ENCODE data around the gene ANKRD2. TPM values are rescaled to one million over a fixed set of nuclear protein-coding genes. Genes with fewer than 3 reads are reported as not detected.

The ANKRD2 gene
- total RNA-seq, 4 donors from 2014 or later, result 2.7 TPM; not detected in 3

DNA sequence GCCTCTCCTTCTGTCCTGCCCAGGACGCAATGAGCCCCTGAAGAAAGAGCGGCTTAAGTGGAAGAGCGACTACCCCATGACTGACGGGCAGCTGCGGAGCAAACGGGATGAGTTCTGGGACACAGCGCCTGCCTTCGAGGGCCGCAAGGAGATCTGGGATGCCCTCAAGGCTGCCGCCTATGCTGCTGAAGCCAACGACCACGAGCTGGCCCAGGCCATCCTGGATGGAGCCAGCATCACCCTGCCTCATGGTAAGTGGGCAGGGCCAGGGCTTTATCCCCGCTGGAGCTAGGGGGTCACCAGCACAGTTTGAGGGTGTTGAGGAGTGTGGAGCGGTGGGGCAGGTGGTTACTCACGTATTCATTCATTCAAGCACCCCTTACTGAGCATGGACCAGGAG, 4.7 kb upstream of the ANKRD2 start:
- TF ChIP-seq, protein P1, sequence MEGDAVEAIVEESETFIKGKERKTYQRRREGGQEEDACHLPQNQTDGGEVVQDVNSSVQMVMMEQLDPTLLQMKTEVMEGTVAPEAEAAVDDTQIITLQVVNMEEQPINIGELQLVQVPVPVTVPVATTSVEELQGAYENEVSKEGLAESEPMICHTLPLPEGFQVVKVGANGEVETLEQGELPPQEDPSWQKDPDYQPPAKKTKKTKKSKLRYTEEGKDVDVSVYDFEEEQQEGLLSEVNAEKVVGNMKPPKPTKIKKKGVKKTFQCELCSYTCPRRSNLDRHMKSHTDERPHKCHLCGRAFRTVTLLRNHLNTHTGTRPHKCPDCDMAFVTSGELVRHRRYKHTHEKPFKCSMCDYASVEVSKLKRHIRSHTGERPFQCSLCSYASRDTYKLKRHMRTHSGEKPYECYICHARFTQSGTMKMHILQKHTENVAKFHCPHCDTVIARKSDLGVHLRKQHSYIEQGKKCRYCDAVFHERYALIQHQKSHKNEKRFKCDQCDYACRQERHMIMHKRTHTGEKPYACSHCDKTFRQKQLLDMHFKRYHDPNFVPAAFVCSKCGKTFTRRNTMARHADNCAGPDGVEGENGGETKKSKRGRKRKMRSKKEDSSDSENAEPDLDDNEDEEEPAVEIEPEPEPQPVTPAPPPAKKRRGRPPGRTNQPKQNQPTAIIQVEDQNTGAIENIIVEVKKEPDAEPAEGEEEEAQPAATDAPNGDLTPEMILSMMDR (IDR thresholded peaks at IDR 0.05), result no peak
- no peak for DNase-seq (ENCODE audit: low spot score)

DNA sequence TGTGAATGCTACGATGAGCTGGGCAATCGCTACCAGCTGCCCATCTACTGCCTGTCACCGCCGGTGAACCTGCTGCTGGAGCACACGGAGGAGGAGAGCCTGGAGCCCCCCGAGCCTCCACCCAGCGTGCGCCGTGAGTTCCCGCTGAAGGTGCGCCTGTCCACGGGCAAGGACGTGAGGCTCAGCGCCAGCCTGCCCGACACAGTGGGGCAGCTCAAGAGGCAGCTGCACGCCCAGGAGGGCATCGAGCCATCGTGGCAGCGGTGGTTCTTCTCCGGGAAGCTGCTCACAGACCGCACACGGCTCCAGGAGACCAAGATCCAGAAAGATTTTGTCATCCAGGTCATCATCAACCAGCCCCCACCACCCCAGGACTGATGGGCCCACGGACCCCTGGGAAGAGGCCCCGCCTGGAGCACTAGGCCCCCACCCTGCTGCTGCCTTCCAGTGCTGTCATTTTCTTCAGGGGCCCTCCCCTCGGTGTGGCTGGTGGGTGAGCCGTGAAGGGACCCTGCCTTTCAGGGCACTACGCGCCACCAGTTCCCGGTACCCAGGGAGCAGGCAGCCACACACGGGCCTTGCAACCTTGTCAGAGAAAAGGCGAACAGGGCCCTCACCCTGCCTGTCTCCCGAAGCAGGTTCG, 2.3 kb upstream of the ANKRD2 start:
- no peak for ATAC-seq (ENCODE audit: low FRiP score)
- no peak for DNase-seq (ENCODE audit: low spot score)
- TF ChIP-seq, protein P1 (IDR thresholded peaks at IDR 0.05), result no peak

More for the DNA sequence above, 4.7 kb upstream of the ANKRD2 start:
- peak; percentile 25 for ATAC-seq (ENCODE audit: low FRiP score)

DNA sequence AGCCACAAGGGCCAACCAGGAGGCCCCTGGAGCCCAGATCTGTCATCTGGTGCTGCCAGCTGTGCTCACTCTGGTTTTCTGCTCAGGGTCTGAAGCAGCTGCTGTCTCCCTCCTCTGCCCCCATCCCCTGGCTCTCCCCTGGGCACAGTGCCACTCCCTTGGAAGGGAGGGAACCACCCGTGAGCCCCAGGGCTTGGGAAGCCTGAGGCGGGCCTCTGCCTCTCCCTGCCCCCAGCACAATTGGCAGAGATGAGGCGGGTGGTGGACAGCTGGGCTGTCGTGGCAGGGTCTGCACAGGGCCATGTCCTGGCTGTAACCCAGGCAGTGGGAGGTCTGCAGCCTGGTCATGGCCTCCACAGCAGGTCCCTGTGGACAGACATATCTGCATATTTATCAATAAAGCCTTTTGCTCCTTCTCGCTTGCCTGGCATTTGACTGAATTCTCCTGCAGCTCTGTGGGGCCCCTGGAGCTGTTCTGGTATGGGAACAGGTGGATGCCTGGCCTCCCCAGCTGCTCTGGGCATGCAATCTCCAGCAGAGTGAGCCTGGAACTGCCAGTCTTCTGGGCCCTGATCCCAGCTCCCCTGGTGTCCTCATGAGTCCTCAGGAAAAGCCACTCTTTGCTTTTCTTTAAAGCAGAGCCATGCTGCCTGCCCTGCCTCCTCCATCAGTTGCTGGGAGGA, 1.6 kb upstream of the ANKRD2 start:
- TF ChIP-seq, protein P1 (IDR thresholded peaks at IDR 0.05), result no peak
- ATAC-seq (ENCODE audit: low FRiP score) (no peak), DNase-seq (ENCODE audit: low spot score) (no peak)

DNA sequence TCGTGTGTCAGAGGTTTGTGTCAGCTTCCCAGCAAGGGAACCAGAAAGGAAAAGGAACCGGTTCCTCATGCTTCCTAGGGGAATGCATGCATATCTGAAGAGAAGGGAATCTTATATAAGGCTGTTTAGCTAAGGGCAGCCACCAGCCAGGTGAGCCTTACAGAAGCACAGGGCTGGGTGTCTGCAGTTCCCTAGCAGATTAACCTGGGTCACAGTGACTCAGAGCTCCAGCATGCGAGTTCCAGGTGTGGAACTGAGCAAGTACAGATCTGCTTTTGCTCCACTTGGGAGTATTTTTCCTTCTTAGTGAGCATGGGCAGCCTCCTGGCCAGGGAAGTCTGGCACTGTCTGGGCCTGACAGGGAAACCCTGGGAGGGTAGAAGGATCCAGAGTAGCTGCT, 957 bp upstream of the ANKRD2 start:
- DNase-seq (ENCODE audit: low spot score), result no peak
- TF ChIP-seq, protein P1 (IDR thresholded peaks at IDR 0.05), result no peak
- ATAC-seq (ENCODE audit: low FRiP score), result no peak

DNA sequence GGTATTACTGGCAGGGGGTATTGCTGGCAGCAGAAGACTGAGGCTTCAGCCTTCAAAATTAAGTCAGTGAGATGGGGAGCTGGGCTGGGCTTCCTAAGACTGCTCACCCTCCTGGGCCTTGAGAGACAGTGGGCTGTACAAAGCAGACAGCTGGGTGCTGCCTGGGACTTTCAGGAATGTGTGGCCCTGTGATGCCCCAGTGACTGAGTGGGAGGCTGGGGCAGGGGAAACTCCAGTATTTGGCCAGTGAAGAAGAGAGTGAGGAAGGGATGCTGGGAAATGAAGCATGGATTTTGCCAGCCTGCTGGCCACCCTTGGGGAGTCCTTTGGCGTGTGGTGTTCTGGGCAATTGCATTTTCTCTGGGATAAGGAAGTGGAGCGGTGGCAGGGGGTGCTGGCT, 442 bp downstream of the ANKRD2 start:
- TF ChIP-seq, protein P1 (IDR thresholded peaks at IDR 0.05), result no peak
- DNase-seq (ENCODE audit: low spot score), result no peak
- no peak for ATAC-seq (ENCODE audit: low FRiP score)

DNA sequence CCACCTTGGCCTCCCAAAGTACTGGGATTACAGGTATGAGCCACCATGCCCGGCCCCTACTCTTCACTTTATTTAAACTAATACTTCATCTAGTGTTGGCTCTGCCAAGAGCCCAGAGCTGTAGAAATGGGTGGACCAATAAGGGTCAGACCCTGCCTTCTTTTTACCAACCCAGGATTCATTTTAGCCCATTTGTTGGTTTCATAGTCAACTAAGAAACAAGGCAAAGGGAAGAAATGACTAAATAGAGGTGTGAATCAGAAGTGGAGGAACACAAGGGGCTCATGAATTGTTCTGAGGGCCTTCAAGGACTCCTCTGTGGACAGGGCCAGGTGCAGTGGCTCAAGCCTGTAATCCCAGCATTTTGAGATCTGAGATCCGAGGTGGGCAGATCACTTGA, 1.1 kb downstream of the ANKRD2 start:
- no peak for DNase-seq (ENCODE audit: low spot score)
- TF ChIP-seq, protein P1 (IDR thresholded peaks at IDR 0.05), result no peak
- no peak for ATAC-seq (ENCODE audit: low FRiP score)
